KMS-11 (cell line): ENCODE results near the gene MTHFR.

Experiments used
- H2AFZ ChIP-seq: fragments of 200-600 bp; sonication (generic); 2 replicates; pipeline ENCODE4 v1.6.1; 2016; ENCODE audit warnings: antibody characterized with exemption, mixed run types, low read depth
- H3K27ac ChIP-seq: fragments of 200-600 bp; sonication (generic); 2 replicates; pipeline ENCODE4 v1.6.1; 2016; ENCODE audit warnings: mild to moderate bottlenecking, mixed run types
- H3K27me3 ChIP-seq: fragments of 200-600 bp; sonication (generic); 2 replicates; pipeline ENCODE4 v1.6.1; 2017; ENCODE audit warnings: mild to moderate bottlenecking, low read depth, mixed run types, moderate library complexity; ENCODE audit not compliant: insufficient read depth
- H3K36me3 ChIP-seq: fragments of 200-600 bp; sonication (generic); 2 replicates; pipeline ENCODE4 v1.6.1; 2017; ENCODE audit warnings: mild to moderate bottlenecking, mixed run types; ENCODE audit not compliant: insufficient read depth
- H3K4me1 ChIP-seq: fragments of 200-600 bp; sonication (generic); 2 replicates; pipeline ENCODE4 v1.6.1; 2016; ENCODE audit warnings: mild to moderate bottlenecking, low read depth, mixed run types; ENCODE audit not compliant: poor library complexity, severe bottlenecking
- H3K4me2 ChIP-seq: fragments of 200-600 bp; sonication (generic); 2 replicates; pipeline ENCODE4 v1.7.0; 2016; ENCODE audit warnings: mild to moderate bottlenecking, mixed run types
- H3K4me3 ChIP-seq: fragments of 200-600 bp; sonication (generic); IDR thresholded peaks from 2 replicates; pipeline ENCODE4 v1.6.1; 2017; ENCODE audit warnings: low read depth, low read length, mixed read lengths; ENCODE audit not compliant: insufficient read depth
- H3K79me2 ChIP-seq: fragments of 200-600 bp; sonication (generic); 2 replicates; pipeline ENCODE4 v1.6.1; 2016; ENCODE audit warnings: low read depth, mixed run types; ENCODE audit not compliant: insufficient read depth
- H3K9ac ChIP-seq: fragments of 200-600 bp; sonication (generic); 2 replicates; pipeline ENCODE4 v1.6.1; 2016; ENCODE audit warnings: mild to moderate bottlenecking, mixed run types
- H4K20me1 ChIP-seq: fragments of 200-600 bp; sonication (generic); 2 replicates; pipeline ENCODE4 v1.6.1; 2016; ENCODE audit warnings: mild to moderate bottlenecking, mixed run types; ENCODE audit not compliant: insufficient read depth
- CTCF ChIP-seq: fragments of 200-600 bp; sonication (generic); conservative IDR thresholded peaks from 2 replicates; pipeline ENCODE4 v1.6.1; 2017; ENCODE audit warnings: low read depth, mild to moderate bottlenecking, antibody characterized with exemption, low read length, moderate library complexity, mixed read lengths

The MTHFR gene

GRCh38 chr1:11793819-11794218 lies 11.9 kb downstream of the MTHFR start:
- Histone ChIP-seq H3K4me1 (no peaks in the 10 kb centered on the region), H3K27ac (no peak overlapping the region), H3K27me3 (no peaks in the 10 kb centered on the region), H4K20me1 (no peaks in the 10 kb centered on the region), H3K4me3 (no peak overlapping the region), H2AFZ (no peak overlapping the region), H3K36me3 (no peaks in the 10 kb centered on the region), H3K9ac (no peak overlapping the region), H3K79me2 (no peaks in the 10 kb centered on the region), H3K4me2 (no peak overlapping the region)
- no peak for TF ChIP-seq CTCF

GRCh38 chr1:11792106-11792505 lies 13.7 kb downstream of the MTHFR start:
- TF ChIP-seq CTCF = no peak
- Histone ChIP-seq H3K9ac (no peak overlapping the region), H3K27ac (no peak overlapping the region), H3K4me1 (no peaks in the 10 kb centered on the region), H3K79me2 (no peaks in the 10 kb centered on the region), H2AFZ (no peak overlapping the region), H3K4me3 (no peak overlapping the region), H3K4me2 (no peak overlapping the region), H3K27me3 (no peaks in the 10 kb centered on the region), H4K20me1 (no peaks in the 10 kb centered on the region), H3K36me3 (no peaks in the 10 kb centered on the region)

GRCh38 chr1:11790880-11791715 lies 14.7 kb downstream of the MTHFR start:
- no peaks in the 10 kb centered on the region for H3K79me2 ChIP-seq
- no peak overlapping the region for H3K4me2 ChIP-seq
- no peak overlapping the region for H2AFZ ChIP-seq
- H3K9ac ChIP-seq = no peak overlapping the region
- no peaks in the 10 kb centered on the region for H4K20me1 ChIP-seq
- H3K27ac ChIP-seq = no peak overlapping the region
- no peak for TF ChIP-seq CTCF
- no peaks in the 10 kb centered on the region for H3K36me3 ChIP-seq
- no peaks in the 10 kb centered on the region for H3K4me1 ChIP-seq
- H3K27me3 ChIP-seq = no peaks in the 10 kb centered on the region
- H3K4me3 ChIP-seq = no peak overlapping the region

GRCh38 chr1:11790101-11790879 lies 15.5 kb downstream of the MTHFR start:
- Histone ChIP-seq H3K9ac (no peak overlapping the region), H2AFZ (no peak overlapping the region), H4K20me1 (no peaks in the 10 kb centered on the region), H3K4me2 (no peak overlapping the region), H3K27me3 (no peaks in the 10 kb centered on the region), H3K36me3 (no peaks in the 10 kb centered on the region), H3K79me2 (no peaks in the 10 kb centered on the region), H3K4me3 (no peak overlapping the region), H3K4me1 (no peaks in the 10 kb centered on the region), H3K27ac (no peak overlapping the region)
- no peak for TF ChIP-seq CTCF
